ENCODE results near the gene ELAVL2.

- TF ChIP-seq CTCF (conservative IDR thresholded peaks at IDR 0.05) (no peak), ZFX (IDR thresholded peaks at IDR 0.05) (no peak)
Observed at GRCh38 chr9:23695572-23695971, 130.5 kb downstream of the ELAVL2 start.
